Gastroesophageal sphincter (tissue), 4 donors: ENCODE measurements around the gene FUNDC1. TPM values are rescaled to one million over a fixed set of nuclear protein-coding genes. Genes with fewer than 3 reads are reported as not detected.

Source experiments
- ATAC-seq: fragments of 150-250 bp; one replicate; pipeline ENCODE4 v1.9.1; 2016; ENCODE audit warnings: mild to moderate bottlenecking, moderate library complexity
- H3K27ac ChIP-seq, 4 donors: fragments of 200-600 bp; sonication (generic) in 3 of 4; 1 replicate in 3 of 4; 2 replicates in 1 of 4; pipeline ENCODE4 v1.5.1; 2016 to 2019
- H3K27me3 ChIP-seq: fragments of 200-600 bp; sonication (generic); one replicate; pipeline ENCODE4 v1.5.1; 2019
- H3K36me3 ChIP-seq, 2 donors: fragments of 200-600 bp; sonication (generic); one replicate each; pipeline ENCODE4 v1.5.1; 2019; ENCODE audit warnings: control low read depth in 1 of 2
- H3K4me1 ChIP-seq, 3 donors: fragments of 200-600 bp; sonication (generic); 1 replicate in 2 of 3; 2 replicates in 1 of 3; pipeline ENCODE4 v1.5.1; 2016 to 2019; ENCODE audit warnings: control low read depth in 2 of 3
- H3K4me3 ChIP-seq, 2 donors: fragments of 200-600 bp; sonication (generic); one replicate each; pipeline ENCODE4 v1.5.1; 2019; ENCODE audit warnings: mild to moderate bottlenecking in 1 of 2, moderate library complexity in 1 of 2
- H3K9me3 ChIP-seq, 3 donors: fragments of 200-600 bp; sonication (generic); one replicate each; pipeline ENCODE4 v1.5.1; 2017 to 2019; ENCODE audit warnings: control low read depth in 2 of 3
- EP300 ChIP-seq: sonication (generic); formaldehyde crosslinking; IDR thresholded peaks from one replicate; pipeline ENCODE4 v1.6.1; 2017; ENCODE audit warnings: antibody characterized with exemption, mild to moderate bottlenecking
- POLR2A ChIP-seq, 2 donors: fragments of 450-650 bp; IDR thresholded peaks; one replicate each; pipeline ENCODE4 v1.6.1; 2017; ENCODE audit warnings: antibody characterized with exemption in 2 of 2, mild to moderate bottlenecking in 2 of 2, moderate library complexity in 1 of 2
- POLR2AphosphoS5 ChIP-seq: sonication (generic); formaldehyde crosslinking; IDR thresholded peaks from one replicate; pipeline ENCODE4 v1.6.1; 2017; ENCODE audit warnings: antibody characterized with exemption
- WGBS, 2 donors: methylation state at CpG; one replicate each; pipeline ENCODE4 v1.1.5; 2018; ENCODE audit warnings: low coverage in 1 of 2; 5-methylcytosine and 5-hydroxymethylcytosine counted together
- total RNA-seq, 4 donors: library from RNA; depleted of rRNA; stranded (reverse); fragments of >200 nt; gene quantifications; one replicate each; pipeline ENCODE4 v1.1.0, GENCODE V29; 2016
- TF ChIP-seq, protein P1 (sequence below), 4 experiments: fragments of 200-600 bp in 2 of 4; fragments of 450-650 bp in 2 of 4; sonication (generic) in 1 of 4; IDR thresholded peaks; one replicate each; pipeline ENCODE4 v1.5.1; 2017 to 2019; ENCODE audit warnings: antibody characterized with exemption in 4 of 4, mild to moderate bottlenecking in 2 of 4, moderate library complexity in 2 of 4

Gene FUNDC1, protein sequence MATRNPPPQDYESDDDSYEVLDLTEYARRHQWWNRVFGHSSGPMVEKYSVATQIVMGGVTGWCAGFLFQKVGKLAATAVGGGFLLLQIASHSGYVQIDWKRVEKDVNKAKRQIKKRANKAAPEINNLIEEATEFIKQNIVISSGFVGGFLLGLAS
- 10 to 100 TPM in 3 of 4 donors, 1 to 10 TPM in 1; 9.1 to 16.5 (median 11.7) TPM for total RNA-seq

DNA sequence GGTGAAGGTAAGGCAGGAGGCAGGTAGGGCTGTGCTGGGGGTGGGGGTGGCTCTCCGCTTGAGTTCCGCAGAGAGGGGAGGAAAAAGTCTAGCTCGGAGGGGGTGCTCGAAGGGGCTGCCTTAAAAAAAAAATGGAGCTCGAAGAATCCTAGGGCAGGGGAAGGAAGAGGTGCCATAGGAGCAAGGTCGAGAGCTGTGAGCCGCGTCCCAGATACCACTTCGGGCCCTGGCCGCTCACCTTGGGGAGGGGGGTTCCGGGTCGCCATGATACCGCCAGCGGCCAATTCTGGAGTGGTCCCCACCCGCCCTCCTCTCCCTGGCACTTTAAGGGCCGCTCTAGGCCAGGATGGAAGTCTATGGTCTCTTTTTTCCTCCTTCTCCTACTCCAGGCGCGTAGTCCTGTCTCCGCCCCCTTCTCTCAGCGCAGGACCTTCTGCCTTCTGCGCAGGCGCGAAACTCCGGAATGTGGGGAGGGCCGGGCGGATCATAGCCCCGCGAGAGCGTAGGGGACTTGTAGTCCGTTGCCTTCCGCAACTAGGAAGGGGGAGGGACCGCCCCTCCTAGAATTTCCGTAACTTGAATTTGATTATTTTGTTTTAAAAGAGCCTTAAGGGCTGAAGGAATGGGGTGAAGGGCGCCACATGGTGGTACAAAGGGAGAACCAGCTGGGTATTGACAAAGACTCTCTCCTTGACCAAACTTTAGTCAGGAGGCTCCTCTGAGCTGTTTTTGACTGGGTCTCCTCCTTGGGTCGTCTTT is at the start of gene FUNDC1:
Gene FUNDC1, minus strand, starts transcription at position 293 of the 759 bp plus-strand sequence. Its CDS starts 27 bp downstream, at position 266.
- TF ChIP-seq POLR2A (IDR thresholded peaks at IDR 0.05) (peak in 1 of 2 donors; percentile 37), POLR2AphosphoS5 (peak; percentile 38), EP300 (no peak)
- TF ChIP-seq, protein P1, sequence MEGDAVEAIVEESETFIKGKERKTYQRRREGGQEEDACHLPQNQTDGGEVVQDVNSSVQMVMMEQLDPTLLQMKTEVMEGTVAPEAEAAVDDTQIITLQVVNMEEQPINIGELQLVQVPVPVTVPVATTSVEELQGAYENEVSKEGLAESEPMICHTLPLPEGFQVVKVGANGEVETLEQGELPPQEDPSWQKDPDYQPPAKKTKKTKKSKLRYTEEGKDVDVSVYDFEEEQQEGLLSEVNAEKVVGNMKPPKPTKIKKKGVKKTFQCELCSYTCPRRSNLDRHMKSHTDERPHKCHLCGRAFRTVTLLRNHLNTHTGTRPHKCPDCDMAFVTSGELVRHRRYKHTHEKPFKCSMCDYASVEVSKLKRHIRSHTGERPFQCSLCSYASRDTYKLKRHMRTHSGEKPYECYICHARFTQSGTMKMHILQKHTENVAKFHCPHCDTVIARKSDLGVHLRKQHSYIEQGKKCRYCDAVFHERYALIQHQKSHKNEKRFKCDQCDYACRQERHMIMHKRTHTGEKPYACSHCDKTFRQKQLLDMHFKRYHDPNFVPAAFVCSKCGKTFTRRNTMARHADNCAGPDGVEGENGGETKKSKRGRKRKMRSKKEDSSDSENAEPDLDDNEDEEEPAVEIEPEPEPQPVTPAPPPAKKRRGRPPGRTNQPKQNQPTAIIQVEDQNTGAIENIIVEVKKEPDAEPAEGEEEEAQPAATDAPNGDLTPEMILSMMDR (IDR thresholded peaks at IDR 0.05): peak in 3 of 4 experiments; percentile 4 to 44 (median 15)
- H3K36me3 ChIP-seq: peaks cover 0 to 7% of the 10 kb centered on the region in 2 donors
- H3K4me3 ChIP-seq: peak within 1 kb of the TSS; percentile 67 to 94
- 3 to 8% methylated on average over 5 to 21 of the region's 35 CpGs for WGBS, 2 donors
- H3K9me3 ChIP-seq: no peaks in the 10 kb centered on the region
- ATAC-seq: peak; percentile 98
- H3K27ac ChIP-seq: peak within 1 kb of the TSS; percentile 73 to 82 (median 74)
- H3K27me3 ChIP-seq: no peaks in the 10 kb centered on the region
- H3K4me1 ChIP-seq: peaks cover 0 to 24% (median 4%) of the 10 kb centered on the region in 3 donors

DNA sequence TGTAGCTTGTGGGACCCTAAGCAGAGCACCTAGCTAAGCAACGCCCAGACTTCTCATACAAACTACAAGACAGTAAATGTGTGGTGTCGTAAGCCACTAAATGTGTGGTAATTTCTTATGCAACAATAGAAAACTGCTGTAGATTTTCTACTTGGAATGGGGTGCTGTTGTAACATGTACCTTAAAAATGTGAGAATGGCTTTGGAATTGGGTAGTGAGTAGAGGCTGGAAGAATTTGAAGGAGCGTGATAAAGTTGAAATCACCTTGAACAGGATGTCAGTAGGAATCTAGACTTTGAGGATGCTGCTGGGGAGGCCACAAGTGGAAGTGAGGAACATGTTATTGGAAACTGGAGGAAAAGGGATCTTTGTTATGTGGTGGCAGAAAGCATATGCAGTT is 43.2 kb upstream of the FUNDC1 start:
- no peak overlapping the region for H3K4me3 ChIP-seq
- no peak overlapping the region for H3K27ac ChIP-seq
- TF ChIP-seq EP300 (no peak), POLR2AphosphoS5 (no peak), POLR2A (IDR thresholded peaks at IDR 0.05) (no peak)
- TF ChIP-seq, protein P1 (IDR thresholded peaks at IDR 0.05): no peak
- 79 to 85% methylated on average over 2 to 3 of the region's 3 CpGs for WGBS, 2 donors
- ATAC-seq: no peak
- no peaks in the 10 kb centered on the region for H3K4me1 ChIP-seq
- no peaks in the 10 kb centered on the region for H3K9me3 ChIP-seq
- no peaks in the 10 kb centered on the region for H3K27me3 ChIP-seq
- no peaks in the 10 kb centered on the region for H3K36me3 ChIP-seq

DNA sequence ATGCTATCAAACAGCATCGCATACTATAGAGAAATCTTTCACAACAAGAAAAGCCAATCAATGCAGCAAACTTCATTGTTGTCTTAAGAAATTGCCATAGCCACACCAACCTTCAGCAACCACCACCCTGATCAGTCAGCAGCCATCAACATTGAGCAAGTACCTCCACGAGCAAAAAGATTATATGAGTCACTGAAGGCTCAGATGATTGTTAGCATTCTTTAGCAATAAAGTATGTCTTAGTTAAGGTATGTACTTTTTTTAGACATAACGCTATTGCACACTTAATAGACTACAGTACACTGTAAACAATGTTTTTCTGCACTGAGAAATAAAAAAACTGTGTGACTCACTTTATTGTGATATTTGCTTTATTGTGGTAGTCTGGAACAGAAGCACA is 37.8 kb upstream of the FUNDC1 start:
- Histone ChIP-seq H3K4me1 (no peaks in the 10 kb centered on the region), H3K4me3 (no peak overlapping the region), H3K27me3 (no peaks in the 10 kb centered on the region), H3K9me3 (no peaks in the 10 kb centered on the region), H3K27ac (no peak overlapping the region), H3K36me3 (no peaks in the 10 kb centered on the region)
- 62 to 71% methylated on average over 3 of the region's 3 CpGs for WGBS, 2 donors
- TF ChIP-seq POLR2A (IDR thresholded peaks at IDR 0.05) (no peak), POLR2AphosphoS5 (no peak)
- TF ChIP-seq, protein P1 (IDR thresholded peaks at IDR 0.05): no peak
- no peak for ATAC-seq

DNA sequence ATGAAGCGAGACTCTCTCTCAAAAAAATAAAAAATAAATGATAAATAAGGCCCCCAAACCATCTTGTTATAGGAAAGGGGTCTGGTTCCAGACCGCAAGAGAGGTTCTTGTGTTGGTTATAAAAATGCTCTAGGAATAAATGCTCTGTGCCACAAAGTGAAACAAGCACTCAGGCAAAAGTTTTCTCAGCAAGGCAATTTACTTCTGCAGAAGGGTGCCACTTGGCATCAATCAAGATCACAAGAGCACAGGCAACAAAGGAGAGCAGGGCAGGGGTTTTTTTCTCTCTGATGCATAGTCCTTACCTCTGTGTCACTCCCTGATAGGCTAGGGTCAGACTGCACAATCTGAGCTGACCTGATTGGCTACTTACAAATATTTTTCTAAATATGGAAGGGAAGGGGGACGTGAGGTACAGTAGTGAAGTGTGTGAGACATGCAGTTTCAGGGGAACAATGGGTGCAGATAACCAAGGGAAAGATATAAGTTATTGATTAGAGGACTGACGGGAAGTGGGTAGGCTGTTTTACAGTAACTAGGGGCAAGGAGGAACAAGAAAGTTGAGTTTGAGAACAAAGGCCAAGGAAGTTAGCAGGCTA is 29.8 kb upstream of the FUNDC1 start:
- no peak overlapping the region for H3K4me3 ChIP-seq
- H3K27ac ChIP-seq: no peak overlapping the region
- peaks cover 0 to 22% (median 0%) of the 10 kb centered on the region in 3 donors for H3K9me3 ChIP-seq
- no peaks in the 10 kb centered on the region for H3K36me3 ChIP-seq
- TF ChIP-seq POLR2AphosphoS5: no peak
- TF ChIP-seq, protein P1 (IDR thresholded peaks at IDR 0.05): no peak
- TF ChIP-seq POLR2A (IDR thresholded peaks at IDR 0.05): no peak
- TF ChIP-seq EP300: no peak
- ATAC-seq: no peak
- WGBS, 2 donors: 84 to 93% methylated on average over 3 of the region's 4 CpGs
- H3K4me1 ChIP-seq: no peaks in the 10 kb centered on the region
- no peaks in the 10 kb centered on the region for H3K27me3 ChIP-seq
